GM13977 (cell line): ENCODE data around the gene CMSS1.
A peak's percentile ranks its signal among the peaks of the same experiment; 100 is the strongest.

Experiments used
- DNase-seq: peaks from one replicate; pipeline ENCODE4 v3.0.0; 2012; ENCODE audit warnings: low spot score
- CTCF ChIP-seq: IDR thresholded peaks from 2 replicates; pipeline ENCODE4 v1.5.1; 2012; ENCODE audit warnings: mild to moderate bottlenecking, control low read depth; ENCODE audit not compliant: insufficient read depth; ENCODE audit errors: extremely low read depth, missing control alignments
- in situ Hi-C: fragments of 300-500 bp; cut with MboI; formaldehyde crosslinking; loops from one replicate; pipeline ENCODE4 v1.12.0; 2022; ENCODE audit warnings: low sequenced_read_pairs, low pct_unique_long_range_greater_than_20kb, mixed read lengths, inconsistent platforms; ENCODE audit not compliant: unreplicated experiment

The CMSS1 gene

GRCh38 chr3:99817437-99818240 lies at the start of gene CMSS1:
CMSS1 (plus strand) TSS chr3:99817862.
- peak; percentile 88 for DNase-seq
- in situ Hi-C loops: no loop called here
- TF ChIP-seq CTCF: no peak

- in situ Hi-C loops: loop anchor here (25.0 kb wide), 2 partner anchors 756 to 956 kb away; no protein-coding TSS in a partner anchor
- TF ChIP-seq CTCF: no peak
- DNase-seq: no peak
These were observed 49.5 kb upstream of the CMSS1 start for GRCh38 chr3:99768126-99768525.

GRCh38 chr3:99768808-99769501 lies 48.7 kb upstream of the CMSS1 start:
- TF ChIP-seq CTCF: no peak
- in situ Hi-C loops: loop anchor here (25.0 kb wide), 2 partner anchors 757 to 957 kb away; no protein-coding TSS in a partner anchor
- no peak for DNase-seq

- DNase-seq: no peak
- in situ Hi-C loops: loop anchor here (25.0 kb wide), 2 partner anchors 760 to 960 kb away; no protein-coding TSS in a partner anchor
- TF ChIP-seq CTCF: no peak
These were observed 45.5 kb upstream of the CMSS1 start for GRCh38 chr3:99772171-99772570.

GRCh38 chr3:99772671-99773070 lies 45.0 kb upstream of the CMSS1 start:
- in situ Hi-C loops: loop anchor here (25.0 kb wide), 2 partner anchors 760 to 960 kb away; no protein-coding TSS in a partner anchor
- no peak for DNase-seq

More at GRCh38 chr3:99772671-99773070, 45.0 kb upstream of the CMSS1 start:
- no peak for TF ChIP-seq CTCF
